ENCODE results near the gene FBLN2. TPM values are rescaled to one million over a fixed set of nuclear protein-coding genes. Genes with fewer than 3 reads are reported as not detected.

The FBLN2 gene
- polyA plus RNA-seq, 3 donors = 0.08 TPM; not detected in 2

- no peaks in the 10 kb centered on the region for H3K79me2 ChIP-seq (ENCODE audit: insufficient read depth, low read length)
- no peak for DNase-seq
- Mint-ChIP-seq H3K4me1 (no peaks in the 10 kb centered on the region), H3K36me3 (no peaks in the 10 kb centered on the region), H3K4me3 (no peak overlapping the region), H3K27me3 (ENCODE audit: low read depth in 3 of 3) (peaks cover 0 to 9% (median 9%) of the 10 kb centered on the region in 3 donors), H3K9me3 (peaks cover 0 to 2% (median 0%) of the 10 kb centered on the region in 7 donors), H3K27ac (no peak overlapping the region)
- no peak overlapping the region for H3K4me3 ChIP-seq (replicated peaks in 1 of 3; ENCODE audit: low read depth in 2 of 3, low read length in 3 of 3)
- no peaks in the 10 kb centered on the region for H3K9me3 ChIP-seq (replicated peaks in 1 of 2; ENCODE audit: control insufficient read depth in 1 of 2, insufficient read depth in 1 of 2, low read length in 2 of 2)
- H3K9ac ChIP-seq (ENCODE audit: insufficient read depth, low read length, poor library complexity, severe bottlenecking) = no peak overlapping the region
- H3K27ac ChIP-seq (ENCODE audit: low read depth in 1 of 2, low read length in 2 of 2) = no peak overlapping the region
- H3K4me2 ChIP-seq (replicated peaks; ENCODE audit: extremely low read depth, low read length, poor library complexity, severe bottlenecking) = no peak overlapping the region
- H3K27me3 ChIP-seq (ENCODE audit: control insufficient read depth in 2 of 2, insufficient read depth in 2 of 2, low read length in 2 of 2) = no peaks in the 10 kb centered on the region
- no peak overlapping the region for H2AFZ ChIP-seq (ENCODE audit: insufficient read depth, low read depth, low read length, poor library complexity, severe bottlenecking)
- H4K20me1 ChIP-seq (ENCODE audit: insufficient read depth, low read length) = no peaks in the 10 kb centered on the region
- no peaks in the 10 kb centered on the region for H3K4me1 ChIP-seq (ENCODE audit: control insufficient read depth in 1 of 2, insufficient read depth in 2 of 2, low read length in 2 of 2)
- H3K36me3 ChIP-seq (replicated peaks in 1 of 2; ENCODE audit: control insufficient read depth in 1 of 2, insufficient read depth in 2 of 2, low read length in 2 of 2) = no peaks in the 10 kb centered on the region
- TF ChIP-seq CTCF (IDR thresholded peaks at IDR 0.05) = no peak
- intact Hi-C loops (cut with micrococcal nuclease) = no loop called here
- WGBS (ENCODE audit: insufficient coverage) = 88% methylated on average over 10 of the region's 16 CpGs
Measured at GRCh38 chr3:13663781-13664535, 115.0 kb downstream of the FBLN2 start.

DNA sequence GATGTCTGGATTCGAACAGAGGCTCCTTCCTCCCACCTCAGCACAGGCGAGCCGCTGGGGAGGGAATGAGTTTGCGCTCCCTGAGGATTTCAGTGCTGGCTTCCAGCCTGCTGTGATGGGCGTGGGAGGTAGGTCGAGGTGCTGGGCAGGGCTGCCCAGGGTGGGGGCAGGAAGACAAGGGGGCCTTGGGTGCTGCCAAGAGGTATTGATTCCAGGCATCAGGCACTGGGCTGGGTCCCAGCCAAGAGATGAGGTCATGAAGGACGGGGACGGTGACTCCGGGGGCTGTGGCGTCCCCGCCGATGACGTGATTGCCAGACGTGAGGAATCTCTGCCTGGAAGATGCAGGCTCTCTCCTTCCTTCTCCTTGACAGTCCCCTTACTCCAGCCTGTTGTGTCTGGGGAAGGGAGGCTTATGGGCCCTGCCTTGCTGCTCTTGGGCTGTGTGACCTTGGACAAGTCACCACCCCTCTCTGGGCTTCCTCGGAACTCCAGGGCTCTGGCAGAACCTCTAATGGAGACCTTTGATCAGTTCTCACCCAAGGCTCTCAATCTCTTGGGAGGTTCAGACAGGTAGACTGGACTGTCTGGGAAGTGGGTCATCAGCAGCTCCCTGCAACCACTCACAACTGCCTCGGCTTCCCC, 116.8 kb downstream of the FBLN2 start:
- peaks cover 0 to 2% of the 10 kb centered on the region in 2 donors for H3K9me3 ChIP-seq (replicated peaks in 1 of 2; ENCODE audit: control insufficient read depth in 1 of 2, insufficient read depth in 1 of 2, low read length in 2 of 2)
- Mint-ChIP-seq H3K27ac (no peak overlapping the region), H3K27me3 (ENCODE audit: low read depth in 3 of 3) (peaks cover 0 to 9% (median 5%) of the 10 kb centered on the region in 3 donors), H3K4me1 (no peaks in the 10 kb centered on the region), H3K36me3 (no peaks in the 10 kb centered on the region), H3K9me3 (peaks cover 0 to 7% (median 0%) of the 10 kb centered on the region in 7 donors), H3K4me3 (no peak overlapping the region)
- no peak overlapping the region for H3K4me3 ChIP-seq (replicated peaks in 1 of 3; ENCODE audit: low read depth in 2 of 3, low read length in 3 of 3)
- H3K9ac ChIP-seq (ENCODE audit: insufficient read depth, low read length, poor library complexity, severe bottlenecking) = no peak overlapping the region
- no peaks in the 10 kb centered on the region for H3K4me1 ChIP-seq (ENCODE audit: control insufficient read depth in 1 of 2, insufficient read depth in 2 of 2, low read length in 2 of 2)
- no peaks in the 10 kb centered on the region for H3K27me3 ChIP-seq (ENCODE audit: control insufficient read depth in 2 of 2, insufficient read depth in 2 of 2, low read length in 2 of 2)
- no peak overlapping the region for H3K27ac ChIP-seq (ENCODE audit: low read depth in 1 of 2, low read length in 2 of 2)
- no peak overlapping the region for H3K4me2 ChIP-seq (replicated peaks; ENCODE audit: extremely low read depth, low read length, poor library complexity, severe bottlenecking)
- H3K36me3 ChIP-seq (replicated peaks in 1 of 2; ENCODE audit: control insufficient read depth in 1 of 2, insufficient read depth in 2 of 2, low read length in 2 of 2) = no peaks in the 10 kb centered on the region
- DNase-seq = no peak
- no peak overlapping the region for H2AFZ ChIP-seq (ENCODE audit: insufficient read depth, low read depth, low read length, poor library complexity, severe bottlenecking)
- no peak for TF ChIP-seq CTCF (IDR thresholded peaks at IDR 0.05)
- intact Hi-C loops (cut with micrococcal nuclease) = no loop called here
- 78% methylated on average over 4 of the region's 16 CpGs for WGBS (ENCODE audit: insufficient coverage)
- no peaks in the 10 kb centered on the region for H3K79me2 ChIP-seq (ENCODE audit: insufficient read depth, low read length)
- no peaks in the 10 kb centered on the region for H4K20me1 ChIP-seq (ENCODE audit: insufficient read depth, low read length)

Data from CD14-positive monocyte (primary cell).